ENCODE measurements around the gene DYNC1LI1.

DNA sequence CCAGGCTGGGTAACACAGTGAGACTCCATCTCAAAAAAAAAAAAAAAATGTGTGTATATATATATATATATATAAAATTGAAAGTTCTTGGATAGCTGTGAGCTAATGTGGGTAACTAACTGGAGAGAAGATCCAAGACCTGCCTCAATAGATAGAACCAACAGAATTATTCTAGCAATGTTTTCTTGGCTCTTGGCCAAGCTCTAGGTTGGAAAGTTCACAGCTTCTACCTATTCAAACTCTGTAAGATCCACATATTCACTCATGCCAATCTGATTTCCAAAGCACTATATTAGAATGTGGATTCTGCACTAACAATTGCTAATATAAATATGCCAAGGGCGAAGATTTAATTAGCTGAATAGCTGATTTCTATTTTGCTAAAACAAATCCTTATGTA lies 38.2 kb downstream of the DYNC1LI1 start:
- TF ChIP-seq, protein P1, sequence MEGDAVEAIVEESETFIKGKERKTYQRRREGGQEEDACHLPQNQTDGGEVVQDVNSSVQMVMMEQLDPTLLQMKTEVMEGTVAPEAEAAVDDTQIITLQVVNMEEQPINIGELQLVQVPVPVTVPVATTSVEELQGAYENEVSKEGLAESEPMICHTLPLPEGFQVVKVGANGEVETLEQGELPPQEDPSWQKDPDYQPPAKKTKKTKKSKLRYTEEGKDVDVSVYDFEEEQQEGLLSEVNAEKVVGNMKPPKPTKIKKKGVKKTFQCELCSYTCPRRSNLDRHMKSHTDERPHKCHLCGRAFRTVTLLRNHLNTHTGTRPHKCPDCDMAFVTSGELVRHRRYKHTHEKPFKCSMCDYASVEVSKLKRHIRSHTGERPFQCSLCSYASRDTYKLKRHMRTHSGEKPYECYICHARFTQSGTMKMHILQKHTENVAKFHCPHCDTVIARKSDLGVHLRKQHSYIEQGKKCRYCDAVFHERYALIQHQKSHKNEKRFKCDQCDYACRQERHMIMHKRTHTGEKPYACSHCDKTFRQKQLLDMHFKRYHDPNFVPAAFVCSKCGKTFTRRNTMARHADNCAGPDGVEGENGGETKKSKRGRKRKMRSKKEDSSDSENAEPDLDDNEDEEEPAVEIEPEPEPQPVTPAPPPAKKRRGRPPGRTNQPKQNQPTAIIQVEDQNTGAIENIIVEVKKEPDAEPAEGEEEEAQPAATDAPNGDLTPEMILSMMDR (IDR thresholded peaks at IDR 0.05 in 4 of 5, conservative IDR thresholded peaks at IDR 0.05 in 1 of 5), result no peak
- TF ChIP-seq POLR2A (IDR thresholded peaks at IDR 0.05), result no peak

All from gastrocnemius medialis (tissue), 4 donors.